GM10266 (cell line): ENCODE data around the gene FLRT2.

Experiments
- DNase-seq: peaks from one replicate; pipeline ENCODE4 v3.0.0; 2012; ENCODE audit errors: extremely low spot score
- TF ChIP-seq, protein P1 (sequence below): IDR thresholded peaks from 2 replicates; pipeline ENCODE4 v1.5.1; 2012; ENCODE audit warnings: mild to moderate bottlenecking, low read depth; ENCODE audit not compliant: control insufficient read depth, insufficient read depth; ENCODE audit errors: missing control alignments

Gene FLRT2

DNA sequence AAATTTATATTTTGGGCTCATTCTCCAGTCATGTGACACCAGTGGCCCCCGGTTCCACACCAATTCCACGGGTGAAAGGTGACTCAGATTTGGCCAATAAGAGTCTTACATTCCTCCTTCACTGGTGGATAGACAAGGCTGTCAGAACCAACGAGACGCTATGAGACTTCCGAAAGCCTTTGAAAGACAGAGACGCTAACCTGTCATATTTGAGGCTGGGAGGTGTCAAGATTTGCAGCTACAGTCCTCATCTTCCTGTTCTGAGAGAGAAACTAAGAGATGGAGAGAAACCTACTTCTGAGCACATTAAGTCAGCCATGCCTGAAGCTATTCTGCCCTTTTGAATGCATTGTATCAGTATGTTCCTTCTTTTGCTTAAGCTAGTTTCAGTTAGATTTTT lies 171.2 kb downstream of the FLRT2 start:
- no peak for DNase-seq

DNA sequence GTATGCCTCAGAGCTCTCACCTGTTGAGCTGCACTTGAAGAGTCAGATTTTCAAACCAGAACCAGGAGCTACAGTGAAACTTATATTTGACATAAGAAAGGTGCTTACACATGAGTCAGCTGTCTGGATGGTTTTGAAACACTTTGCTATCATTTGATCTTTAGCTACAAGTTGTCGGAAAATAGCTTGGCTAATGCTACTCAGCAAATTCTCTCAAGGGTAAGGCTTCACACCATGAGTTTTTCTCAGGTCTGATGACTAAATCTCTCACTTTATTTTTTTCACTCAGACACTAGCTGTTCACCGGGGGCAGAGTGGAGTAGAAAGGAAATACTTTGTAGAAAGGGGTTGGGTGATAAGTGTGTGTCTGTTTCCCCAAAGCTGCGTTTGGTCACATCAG lies 171.8 kb downstream of the FLRT2 start:
- TF ChIP-seq, protein P1, sequence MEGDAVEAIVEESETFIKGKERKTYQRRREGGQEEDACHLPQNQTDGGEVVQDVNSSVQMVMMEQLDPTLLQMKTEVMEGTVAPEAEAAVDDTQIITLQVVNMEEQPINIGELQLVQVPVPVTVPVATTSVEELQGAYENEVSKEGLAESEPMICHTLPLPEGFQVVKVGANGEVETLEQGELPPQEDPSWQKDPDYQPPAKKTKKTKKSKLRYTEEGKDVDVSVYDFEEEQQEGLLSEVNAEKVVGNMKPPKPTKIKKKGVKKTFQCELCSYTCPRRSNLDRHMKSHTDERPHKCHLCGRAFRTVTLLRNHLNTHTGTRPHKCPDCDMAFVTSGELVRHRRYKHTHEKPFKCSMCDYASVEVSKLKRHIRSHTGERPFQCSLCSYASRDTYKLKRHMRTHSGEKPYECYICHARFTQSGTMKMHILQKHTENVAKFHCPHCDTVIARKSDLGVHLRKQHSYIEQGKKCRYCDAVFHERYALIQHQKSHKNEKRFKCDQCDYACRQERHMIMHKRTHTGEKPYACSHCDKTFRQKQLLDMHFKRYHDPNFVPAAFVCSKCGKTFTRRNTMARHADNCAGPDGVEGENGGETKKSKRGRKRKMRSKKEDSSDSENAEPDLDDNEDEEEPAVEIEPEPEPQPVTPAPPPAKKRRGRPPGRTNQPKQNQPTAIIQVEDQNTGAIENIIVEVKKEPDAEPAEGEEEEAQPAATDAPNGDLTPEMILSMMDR, result no peak
- DNase-seq, result no peak

More for the DNA sequence above, 171.2 kb downstream of the FLRT2 start:
- TF ChIP-seq, protein P1, result no peak

DNA sequence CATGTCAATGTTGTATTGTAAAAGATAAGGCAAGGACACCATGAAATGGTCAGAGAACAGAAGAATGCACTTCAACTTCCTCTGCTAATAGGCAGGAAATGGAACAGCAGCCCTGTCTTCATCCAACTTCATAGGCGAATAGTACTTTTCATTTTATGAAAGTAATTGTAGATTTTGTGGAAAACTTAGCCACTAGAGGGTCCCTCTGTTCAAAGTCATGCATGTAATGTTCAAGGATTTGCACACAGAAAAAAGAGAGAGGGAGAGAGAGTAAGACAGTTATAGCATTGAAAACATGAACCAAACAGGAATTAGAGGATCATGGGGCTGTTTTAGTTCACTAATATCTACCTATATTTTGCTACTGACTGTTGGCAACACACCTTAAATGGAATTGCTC lies 172.2 kb downstream of the FLRT2 start:
- no peak for DNase-seq
- TF ChIP-seq, protein P1, result no peak

DNA sequence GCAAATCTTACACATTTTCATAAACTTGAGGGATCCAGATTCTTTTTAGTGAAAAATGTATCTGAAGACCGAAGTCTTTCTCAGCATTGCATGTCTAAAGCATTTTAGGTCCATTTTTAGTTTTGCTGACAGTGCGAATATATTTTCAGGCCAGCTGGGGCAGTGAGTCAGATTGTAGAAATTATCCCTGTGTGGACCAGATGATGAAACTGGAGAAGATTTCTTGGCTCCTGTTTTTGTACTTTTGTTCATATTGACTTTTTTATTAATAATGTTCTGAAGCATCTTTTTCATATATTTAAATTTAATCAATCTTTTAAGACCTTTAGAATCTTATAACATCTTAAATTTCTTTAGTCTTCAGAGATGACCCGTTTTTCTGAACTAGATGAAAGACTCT lies 173.1 kb downstream of the FLRT2 start:
- TF ChIP-seq, protein P1, result no peak
- DNase-seq, result no peak
